Measurements from ENCODE around the gene TRAK1.

The TRAK1 gene

DNA sequence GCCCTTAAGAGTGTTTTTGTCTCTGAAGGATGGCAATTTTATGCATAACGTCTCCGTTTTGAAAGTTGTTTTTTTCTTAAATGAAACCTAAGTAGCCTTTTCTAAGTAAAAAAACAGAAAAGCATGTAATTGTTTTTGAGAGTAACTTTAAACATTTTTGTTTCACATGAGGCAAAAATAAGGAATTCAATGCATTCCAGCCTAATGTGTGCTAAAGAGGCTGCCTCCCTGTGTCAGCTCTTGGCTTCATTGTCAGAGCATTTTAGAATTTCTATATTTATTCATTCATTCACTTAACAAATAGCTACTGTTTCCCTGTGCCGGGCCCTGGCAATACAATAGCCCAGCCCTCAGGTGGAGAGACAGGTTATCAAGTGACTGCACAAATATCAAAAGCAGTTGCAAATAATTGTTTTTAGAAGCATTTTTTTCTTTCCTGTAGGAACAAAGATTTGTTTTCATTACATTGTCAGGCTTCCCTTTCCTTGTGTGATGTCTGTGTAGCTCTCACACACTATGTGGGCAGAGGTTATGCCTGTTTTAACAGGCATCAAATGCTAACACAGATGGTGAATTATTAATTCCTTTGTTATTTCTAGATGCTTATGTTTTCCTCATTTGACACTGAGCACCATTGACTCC, 93.0 kb downstream of the TRAK1 start:
- no peak for DNase-seq

DNA sequence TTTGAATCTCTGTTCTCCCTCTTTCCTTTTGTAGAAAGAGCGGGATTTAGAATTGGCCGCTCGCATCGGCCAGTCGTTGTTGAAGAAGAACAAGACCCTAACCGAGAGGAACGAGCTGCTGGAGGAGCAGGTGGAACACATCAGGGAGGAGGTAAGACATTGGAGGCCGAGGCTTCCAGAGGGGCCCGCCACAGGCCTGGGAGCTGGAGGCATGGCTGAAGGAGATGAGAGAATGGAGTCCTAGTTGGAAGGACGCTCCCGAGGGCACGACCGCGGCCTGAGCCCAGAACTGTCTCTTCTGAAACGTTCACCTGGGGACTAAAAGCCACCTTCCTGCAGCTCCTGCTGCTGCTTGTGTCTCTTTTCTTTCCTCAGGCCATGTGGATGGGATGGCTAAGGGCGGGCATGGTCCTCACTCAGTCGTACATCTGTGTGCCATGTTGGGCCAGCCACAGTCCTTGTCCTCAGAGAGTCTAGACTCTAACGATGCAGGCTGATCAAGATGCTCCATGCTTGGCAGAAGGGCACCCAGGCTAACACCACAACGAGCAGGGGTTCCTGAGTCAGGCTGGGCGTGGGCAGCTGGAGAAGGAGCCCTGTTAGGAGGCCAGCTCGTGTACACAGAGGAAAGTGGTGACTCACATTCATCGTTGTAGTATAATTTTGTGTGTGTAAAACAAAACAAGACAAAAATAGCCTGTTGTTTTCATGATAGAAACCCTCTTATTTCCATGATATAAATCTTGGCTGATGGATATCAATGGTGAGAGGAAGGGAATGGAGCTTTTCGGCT, 93.7 kb downstream of the TRAK1 start:
- DNase-seq, result peak; percentile 71

DNA sequence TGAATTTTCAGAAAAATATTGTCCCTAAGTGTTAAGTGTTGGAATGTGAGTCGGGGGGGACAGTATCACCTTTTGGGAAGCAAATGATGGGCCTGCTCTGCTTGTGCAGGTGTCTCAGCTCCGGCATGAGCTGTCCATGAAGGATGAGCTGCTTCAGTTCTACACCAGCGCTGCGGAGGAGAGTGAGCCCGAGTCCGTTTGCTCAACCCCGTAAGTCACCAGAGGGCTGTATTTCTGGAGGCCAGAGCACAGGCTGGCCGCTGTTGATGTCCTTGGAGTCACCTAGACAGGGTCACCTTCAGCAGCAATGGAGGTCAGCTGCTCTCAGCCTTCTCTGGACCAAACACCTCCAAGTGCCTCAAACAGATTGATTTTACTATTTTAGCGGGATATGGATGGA, 96.8 kb downstream of the TRAK1 start:
- DNase-seq, result no peak

DNA sequence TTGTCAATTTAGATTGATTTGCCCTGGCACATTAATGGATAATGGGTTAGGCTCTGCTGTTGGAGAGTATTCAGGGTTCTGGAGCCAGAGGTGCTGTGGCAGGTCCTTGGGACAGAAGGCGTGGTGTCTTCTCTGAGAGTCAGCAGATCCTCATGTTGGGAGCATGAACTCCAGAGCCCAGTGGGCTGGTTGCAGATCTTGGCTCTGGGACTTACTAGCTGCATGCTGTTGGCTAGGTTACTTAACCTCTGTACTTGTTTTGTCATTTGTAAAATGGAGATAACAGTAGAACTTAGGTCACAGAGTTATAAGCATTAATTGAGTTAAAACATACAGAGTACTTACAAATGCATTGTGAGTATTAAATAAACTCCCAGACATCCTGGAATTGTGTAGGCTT, 97.2 kb downstream of the TRAK1 start:
- no peak for DNase-seq

DNA sequence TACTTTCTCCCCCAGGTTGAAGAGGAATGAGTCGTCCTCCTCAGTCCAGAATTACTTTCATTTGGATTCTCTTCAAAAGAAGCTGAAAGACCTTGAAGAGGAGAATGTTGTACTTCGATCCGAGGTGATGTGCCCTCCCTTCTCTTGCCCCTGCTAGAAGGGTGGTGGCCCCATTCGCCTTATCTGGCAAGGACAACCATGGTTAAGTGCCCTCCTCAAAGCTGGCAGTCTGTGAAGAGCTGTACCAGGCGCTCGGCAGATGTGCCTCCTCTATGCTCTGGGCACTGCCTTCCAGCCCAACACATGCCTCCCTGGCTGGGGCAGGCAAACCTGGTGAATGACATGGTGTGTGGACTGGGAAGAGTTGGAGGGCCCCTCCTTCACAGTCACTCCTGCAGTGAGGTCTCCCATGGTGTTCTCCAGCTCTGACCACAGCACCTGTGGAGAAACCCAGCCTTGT, 97.9 kb downstream of the TRAK1 start:
- DNase-seq, result no peak

DNA sequence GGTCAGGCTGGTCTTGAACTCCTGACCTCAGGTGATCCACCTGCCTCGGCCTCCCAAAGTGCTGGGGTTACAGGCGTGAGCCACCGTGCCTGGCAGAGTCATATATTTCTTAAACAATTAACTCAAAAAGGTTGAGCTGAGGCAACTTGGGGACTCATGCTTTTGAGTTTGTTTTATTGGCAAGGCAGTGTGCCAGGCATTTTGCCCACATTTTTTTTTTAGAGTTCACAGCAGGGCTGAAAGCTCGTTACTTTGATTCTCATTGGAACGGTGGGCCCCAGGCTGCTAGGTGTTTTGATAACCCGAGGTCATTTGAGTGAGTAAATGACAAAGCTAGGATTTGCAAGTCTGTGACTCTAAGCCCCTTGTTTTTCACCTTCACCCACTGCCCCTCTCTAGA, 98.6 kb downstream of the TRAK1 start:
- no peak for DNase-seq

DNA sequence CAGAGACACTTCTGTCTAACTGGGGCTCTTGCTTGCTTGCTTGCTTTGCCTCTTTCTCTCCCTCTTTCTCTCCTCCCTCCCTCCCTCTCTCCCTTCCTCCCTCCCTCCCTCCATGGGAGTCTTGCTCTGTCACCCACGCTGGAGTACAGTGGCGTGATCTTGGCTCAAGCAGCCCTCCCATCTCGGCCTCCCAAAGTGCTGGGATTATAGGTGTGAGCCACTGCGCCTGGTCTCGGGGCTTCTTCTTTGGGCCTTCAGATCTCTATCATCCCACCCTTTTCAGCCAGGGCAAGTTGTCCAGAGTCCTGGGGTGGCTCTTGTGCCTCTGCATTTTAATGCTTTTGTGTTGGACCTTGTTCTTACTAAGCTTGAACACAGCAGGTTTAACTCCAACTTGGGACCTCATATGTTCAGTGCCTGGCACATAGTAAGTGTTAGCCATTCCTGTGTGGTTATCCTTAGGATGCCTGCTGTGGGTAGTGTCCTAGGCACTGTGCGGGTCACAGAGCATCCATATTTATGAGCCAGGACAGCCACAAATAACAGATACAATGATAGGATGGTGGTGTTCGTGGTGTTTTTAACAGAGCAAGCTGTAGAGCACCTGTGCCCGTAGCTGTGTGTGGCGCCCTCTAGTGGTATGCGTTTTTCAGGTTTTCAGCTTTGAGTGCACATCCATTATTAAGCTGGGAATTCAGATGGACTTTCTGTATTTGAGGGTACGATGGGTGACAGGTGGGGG, 99.7 kb downstream of the TRAK1 start:
- DNase-seq, result peak; percentile 60

DNA sequence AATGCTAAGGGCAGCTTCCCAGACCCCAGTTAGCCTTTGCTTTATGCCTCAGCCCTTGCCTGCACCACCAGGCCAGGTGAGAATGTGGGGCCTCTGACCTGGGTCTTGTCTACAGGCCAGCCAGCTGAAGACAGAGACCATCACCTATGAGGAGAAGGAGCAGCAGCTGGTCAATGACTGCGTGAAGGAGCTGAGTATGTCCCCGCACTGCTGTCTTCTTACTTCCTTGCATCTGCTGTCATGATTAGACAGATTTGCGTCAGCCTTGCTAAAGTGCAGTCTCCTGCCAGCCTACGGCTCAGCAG, 100.2 kb downstream of the TRAK1 start:
- DNase-seq, result no peak

DNA sequence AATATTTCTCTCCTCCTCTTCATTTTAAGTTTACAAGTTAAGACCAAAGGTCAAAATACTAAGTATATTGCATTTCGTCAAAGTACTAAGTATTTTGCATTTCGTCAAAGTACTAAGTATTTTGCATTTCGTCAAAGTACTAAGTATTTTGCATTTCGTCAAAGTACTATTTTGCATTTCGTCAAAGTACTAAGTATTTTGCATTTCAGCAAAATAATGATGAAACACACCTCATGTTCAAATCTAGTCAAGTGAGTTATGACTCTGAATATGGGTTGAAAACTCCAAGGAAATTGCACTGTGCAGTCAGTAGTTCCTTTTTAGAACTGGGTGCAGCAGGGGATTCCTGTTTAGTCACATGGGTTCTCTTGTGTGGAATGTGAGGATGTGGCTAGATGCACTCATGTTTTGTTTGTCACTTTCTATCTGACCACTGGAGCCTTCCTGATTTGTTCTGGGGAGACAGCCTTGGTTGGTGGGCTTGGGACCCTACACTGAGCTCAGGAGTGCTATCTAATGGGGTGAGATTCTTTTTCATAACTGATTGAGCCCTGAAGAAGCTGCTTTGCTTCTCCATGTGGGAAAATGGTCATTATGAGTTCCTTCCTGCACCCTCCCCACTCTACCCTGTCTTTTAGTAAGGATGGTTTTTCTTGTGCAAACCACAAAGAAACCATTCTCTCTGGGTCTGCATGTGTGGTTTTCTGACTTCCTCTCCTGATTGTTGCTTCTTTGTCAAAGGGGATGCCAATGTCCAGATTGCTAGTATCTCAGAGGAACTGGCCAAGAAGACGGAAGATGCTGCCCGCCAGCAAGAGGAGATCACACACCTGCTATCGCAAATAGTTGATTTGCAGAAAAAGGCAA, 101.4 kb downstream of the TRAK1 start:
- DNase-seq, result peak; percentile 33

DNA sequence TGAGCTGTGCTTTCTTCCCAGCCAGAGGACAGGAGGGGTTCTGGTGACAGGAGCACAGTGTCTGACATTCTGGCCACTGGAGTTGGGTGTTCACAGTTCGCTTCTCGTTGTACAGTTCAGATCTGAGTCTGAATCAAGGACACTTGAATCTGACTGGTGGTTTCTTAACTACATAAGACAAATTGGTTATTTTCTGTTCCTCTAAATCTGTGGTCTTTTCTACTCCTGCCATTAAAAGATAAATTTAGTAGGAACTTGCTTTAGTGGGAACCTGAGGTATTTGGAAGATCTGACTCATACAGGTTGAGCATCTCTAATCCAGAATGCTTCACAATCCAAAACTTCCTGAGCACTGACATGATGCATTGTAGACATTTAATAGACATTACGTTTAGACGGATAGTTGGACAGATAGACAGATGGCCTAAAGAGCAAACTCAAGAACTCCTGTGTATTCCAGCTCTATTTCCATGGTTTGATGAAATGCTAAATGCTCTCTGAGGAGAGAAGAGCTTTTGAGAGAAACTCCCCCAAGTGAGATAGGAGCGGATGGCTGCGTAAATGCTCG, 103.9 kb downstream of the TRAK1 start:
- no peak for DNase-seq

DNA sequence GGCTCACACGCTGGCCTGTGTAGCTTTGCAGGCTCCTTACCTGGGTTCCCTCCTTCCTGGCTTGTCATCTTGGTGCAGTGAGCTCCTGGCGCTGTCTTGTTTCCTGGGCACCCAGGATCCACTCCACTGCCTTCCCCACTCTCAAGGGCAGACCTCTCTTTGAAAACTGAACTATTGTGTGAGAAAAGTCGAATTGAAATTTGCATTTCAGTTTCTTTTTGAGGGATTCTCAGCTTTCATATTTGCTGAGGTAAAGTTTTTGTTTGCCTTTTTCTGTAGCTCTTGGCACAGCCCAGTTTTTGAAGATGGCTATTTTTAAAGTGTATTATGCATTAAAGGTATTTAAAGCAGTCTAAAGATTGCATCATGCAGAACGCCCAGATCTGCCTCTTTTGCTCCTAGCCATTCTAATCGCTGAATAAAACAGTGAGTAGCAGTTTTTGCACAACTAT, 104.7 kb downstream of the TRAK1 start:
- no peak for DNase-seq

DNA sequence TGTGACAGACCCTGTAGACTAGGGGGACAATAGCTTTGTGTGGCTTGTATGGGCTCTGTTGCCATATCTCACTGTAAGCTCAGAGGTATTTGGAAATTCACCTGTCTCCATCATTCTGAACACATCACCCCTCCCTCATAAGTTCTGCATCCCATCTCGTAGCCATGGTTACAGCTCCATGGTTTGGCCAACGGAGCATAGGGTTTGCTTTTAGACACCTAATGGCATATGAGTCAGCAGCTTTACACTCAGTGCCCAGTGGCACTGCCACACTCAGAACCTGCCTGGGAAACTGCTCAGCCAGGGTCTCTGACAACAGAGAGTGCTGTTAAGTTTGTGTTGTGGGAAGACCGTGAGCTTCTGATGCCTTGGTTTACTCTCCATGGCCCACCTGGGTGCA, 107.6 kb downstream of the TRAK1 start:
- no peak for DNase-seq

DNA sequence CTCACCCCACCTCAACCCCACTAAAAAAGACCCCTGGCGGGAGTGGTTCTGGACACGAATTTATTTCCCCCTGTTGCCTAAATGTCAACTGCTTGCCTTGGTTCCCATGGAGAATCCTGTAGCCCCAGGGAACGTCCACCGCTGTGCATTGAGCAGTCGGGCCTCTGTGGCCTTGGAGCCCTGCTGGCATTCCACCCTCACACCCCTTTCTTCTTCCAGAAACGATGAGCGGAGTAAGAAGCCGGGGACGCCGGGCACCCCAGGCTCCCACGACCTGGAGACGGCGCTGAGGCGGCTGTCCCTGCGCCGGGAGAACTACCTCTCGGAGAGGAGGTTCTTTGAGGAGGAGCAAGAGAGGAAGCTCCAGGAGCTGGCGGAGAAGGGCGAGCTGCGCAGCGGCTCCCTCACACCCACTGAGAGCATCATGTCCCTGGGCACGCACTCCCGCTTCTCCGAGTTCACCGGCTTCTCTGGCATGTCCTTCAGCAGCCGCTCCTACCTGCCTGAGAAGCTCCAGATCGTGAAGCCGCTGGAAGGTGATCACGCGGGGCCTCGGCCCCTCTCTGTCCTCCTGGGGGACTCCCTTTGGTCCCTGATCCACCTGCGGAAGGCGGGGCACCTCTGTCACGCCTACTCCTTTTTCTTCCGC, 111.2 kb downstream of the TRAK1 start:
- DNase-seq, result no peak

DNA sequence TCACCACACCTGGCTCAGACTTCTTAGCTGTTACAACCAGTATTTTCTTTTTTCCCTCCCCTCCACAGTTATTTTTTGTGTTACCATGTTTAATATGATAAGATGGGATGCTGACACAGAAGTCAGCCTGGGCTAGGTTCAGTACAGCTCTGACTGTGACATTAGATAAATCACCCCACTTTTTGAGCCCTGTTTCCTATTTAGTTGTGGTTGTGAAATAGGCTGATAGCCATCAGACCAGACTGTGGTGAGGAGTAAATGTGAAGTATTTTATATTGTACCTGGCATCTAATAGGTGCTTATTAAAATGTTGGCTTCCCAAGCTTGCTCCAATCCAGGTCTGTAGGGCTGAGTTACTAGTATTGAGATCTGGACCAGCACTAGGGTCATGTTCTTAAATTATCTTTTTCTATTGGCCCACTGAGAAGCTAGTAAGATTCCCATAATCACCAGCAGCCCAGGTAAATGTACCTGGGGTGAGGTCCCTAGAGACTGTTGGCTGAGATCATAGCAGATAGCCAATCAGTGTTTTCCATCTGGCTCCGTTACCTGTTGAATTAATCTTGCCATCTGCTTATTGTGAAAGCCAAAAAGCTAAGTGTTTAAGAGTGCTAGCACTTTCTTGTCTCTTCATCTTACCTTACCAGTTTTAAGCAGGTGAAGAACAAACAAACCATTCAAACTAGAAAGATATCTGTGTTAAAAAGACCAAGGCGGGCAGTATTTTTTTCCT, 113.9 kb downstream of the TRAK1 start:
- no peak for DNase-seq

DNA sequence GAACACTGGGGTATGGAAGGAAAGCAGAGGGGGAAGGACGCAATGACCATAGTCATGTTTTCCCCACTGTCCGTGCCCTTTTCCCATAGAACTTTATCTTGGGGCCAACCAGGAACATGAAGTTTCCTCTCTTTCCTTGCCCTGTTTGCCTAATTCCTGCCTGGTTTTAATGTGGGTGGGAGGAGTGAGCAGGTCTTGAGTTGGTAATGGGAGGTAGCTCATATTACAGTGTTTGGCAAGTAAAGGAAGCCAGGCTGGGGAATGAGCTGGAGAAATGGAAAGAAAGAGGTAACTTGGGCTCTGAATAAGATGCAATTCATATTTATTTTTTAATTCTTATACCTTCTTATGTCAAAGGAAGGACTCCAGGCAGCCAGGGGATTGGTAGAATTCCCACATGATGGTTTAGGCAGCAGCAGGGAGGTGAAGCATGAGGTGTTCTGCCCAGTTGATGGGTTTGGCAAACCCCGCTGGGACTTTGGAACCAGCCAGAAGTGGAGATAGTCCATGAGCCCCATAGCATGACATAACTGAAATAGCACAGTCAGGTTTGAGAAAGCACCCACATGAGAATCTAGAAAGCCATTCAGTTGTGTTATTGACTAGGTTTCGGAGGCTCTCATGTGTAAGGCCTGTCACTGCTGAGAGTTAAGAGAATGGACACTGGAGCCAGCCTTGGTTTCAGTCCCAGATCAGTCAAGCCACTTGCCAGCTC, 114.8 kb downstream of the TRAK1 start:
- no peak for DNase-seq

DNA sequence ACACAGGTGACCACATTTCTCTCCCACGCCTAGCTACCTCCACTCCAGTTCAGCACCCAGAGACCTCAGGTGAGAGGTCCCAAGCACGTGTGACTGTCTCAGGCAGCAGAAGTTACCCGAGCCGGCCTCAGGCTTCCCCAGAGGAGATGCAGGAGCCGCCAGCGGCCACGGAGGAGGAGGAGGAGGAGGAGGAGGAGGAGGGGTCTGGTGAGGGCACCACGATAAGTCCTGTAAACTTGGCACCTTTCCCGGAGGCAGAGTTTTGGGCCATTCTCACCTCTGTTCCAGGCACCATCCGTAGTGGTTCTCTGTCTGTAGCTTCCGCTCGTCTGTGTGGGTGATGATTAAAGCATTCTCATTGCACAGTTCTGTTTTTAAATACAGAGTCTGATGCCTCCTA, 118.8 kb downstream of the TRAK1 start:
- DNase-seq, result no peak

DNA sequence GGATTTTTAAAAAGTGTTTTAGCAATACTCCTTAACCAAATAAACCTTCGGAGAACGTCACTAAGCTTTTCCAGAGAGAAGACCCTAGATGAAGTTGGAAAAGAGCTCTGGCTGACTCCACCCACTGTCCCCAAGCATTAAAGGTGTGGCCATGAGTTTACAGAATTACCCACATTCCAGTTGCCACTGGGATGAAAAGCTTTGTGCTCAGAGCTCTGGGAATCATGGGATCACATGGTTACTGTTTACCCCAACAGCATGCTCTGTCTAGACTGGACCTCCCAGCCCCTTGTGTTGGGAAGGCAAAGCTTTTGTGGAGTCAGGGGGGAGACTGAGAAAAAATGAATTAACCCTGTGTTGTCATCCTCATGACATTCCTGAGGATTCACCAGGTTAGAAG, 119.6 kb downstream of the TRAK1 start:
- no peak for DNase-seq

DNA sequence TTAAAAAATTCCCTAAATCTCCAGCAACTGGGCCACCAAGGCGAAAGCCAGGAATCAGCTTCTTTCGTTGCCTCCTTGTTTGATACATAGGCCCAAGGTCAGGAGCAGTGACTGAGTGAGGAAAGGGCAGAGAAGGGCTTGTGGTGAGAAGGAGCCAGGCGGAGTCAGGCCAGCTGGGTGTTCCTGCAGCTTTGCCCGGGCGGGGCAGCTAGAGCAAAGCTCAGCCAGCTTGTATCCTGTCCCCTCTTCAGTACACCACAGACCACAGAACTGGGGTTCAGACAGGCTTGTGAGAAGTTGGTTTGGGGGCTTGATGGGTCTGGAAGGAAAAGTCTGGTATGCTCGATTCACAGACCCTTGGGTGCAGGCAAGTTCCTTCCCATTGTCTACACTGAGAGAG, 122.3 kb downstream of the TRAK1 start:
- no peak for DNase-seq

DNA sequence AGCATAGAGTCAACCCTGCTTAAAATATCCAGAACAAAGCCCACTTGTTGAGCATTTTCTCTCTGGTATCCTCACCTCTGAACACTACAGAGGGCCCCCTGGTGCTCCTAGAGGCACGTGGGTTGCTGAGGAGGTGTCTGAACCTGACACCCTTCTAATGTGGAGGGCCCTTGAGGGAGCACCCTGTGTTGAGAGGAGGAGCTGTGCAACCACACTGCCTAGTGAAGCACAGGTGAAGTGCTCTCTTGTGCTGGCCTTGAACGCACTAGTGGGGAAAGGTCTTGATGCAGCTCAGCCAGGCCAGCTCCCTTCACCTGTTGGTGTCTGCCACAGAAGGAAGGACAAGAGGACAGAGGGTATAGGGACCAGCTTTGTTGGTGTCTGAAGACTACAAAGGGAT, 122.9 kb downstream of the TRAK1 start:
- no peak for DNase-seq

DNA sequence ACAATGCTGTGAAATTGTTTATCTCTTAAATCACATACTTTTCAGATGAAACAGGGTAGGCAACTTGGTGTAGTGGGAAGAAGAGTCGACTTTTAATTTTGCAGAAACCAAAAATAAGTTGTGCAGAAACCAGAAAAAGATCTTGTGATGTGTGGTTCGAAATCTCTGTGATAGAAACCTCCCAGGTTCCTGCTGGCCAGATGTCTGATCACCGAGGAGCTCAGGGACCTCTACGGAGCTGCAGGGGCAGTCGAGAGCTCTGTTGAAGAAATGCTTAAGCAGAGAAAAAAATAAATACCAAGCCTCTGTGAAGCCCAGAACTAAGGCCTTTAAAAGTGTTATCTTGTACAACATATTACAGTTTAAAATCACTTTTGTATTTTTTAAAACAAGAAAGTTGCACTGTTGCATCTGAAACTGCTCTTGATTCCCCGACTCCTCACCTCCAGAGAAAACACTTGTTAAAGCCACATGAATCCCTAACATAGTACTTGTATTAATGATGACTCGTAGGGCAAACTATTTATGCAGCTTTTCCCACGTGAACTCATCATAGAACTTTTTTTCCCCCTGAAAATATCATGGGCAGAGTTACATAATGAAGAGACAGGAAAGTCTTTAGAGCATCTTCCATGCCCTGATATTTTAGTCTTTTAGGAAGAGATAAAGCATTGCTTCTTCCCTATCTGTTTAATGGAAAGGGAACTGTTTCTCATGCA, 123.6 kb downstream of the TRAK1 start:
- peak; percentile 65 for DNase-seq
